Keratinocyte (primary cell): ENCODE measurements around the gene NUP205. TPM values are rescaled to one million over a fixed set of nuclear protein-coding genes. Genes with fewer than 3 reads are reported as not detected.

Source experiments
- DNase-seq: peaks from one replicate; pipeline ENCODE4 v3.0.0-alpha.2; 2011; ENCODE audit warnings: low read depth, missing footprints, low spot score
- FAIRE-seq: peaks from 2 replicates; lab custom pipeline; 2011; peaks lifted over from hg19 to GRCh38; lab: Jason Lieb, UNC
- H2AFZ ChIP-seq: 2 replicates; pipeline ENCODE4 v1.6.0; 2012; ENCODE audit warnings: low read length, control low read depth, inconsistent platforms; ENCODE audit not compliant: control insufficient read depth
- H3K27ac ChIP-seq: 2 replicates; pipeline ENCODE4 v1.5.1; 2011; ENCODE audit warnings: low read length; ENCODE audit not compliant: control insufficient read depth, insufficient read depth
- H3K27me3 ChIP-seq: 3 replicates; pipeline ENCODE4 v1.6.0; 2011; ENCODE audit warnings: low read length; ENCODE audit not compliant: control insufficient read depth, insufficient read depth; ENCODE audit errors: extremely low read depth
- H3K36me3 ChIP-seq, 2 experiments: 2 replicates in 1 of 2; 3 replicates in 1 of 2; pipeline ENCODE4 v1.5.1; 2011; ENCODE audit warnings: low read length in 2 of 2, mild to moderate bottlenecking in 1 of 2; ENCODE audit not compliant: control insufficient read depth in 2 of 2, insufficient read depth in 2 of 2; ENCODE audit errors: extremely low read depth in 1 of 2
- H3K4me1 ChIP-seq: 3 replicates; pipeline ENCODE4 v1.5.1; 2011; ENCODE audit warnings: low read length; ENCODE audit not compliant: control insufficient read depth, insufficient read depth; ENCODE audit errors: extremely low read depth
- H3K4me2 ChIP-seq: 3 replicates; pipeline ENCODE4 v1.6.0; 2011; ENCODE audit warnings: low read depth, low read length; ENCODE audit not compliant: control insufficient read depth, insufficient read depth; ENCODE audit errors: extremely low read depth
- H3K4me3 ChIP-seq, 3 experiments: fragments of 200-600 bp in 1 of 3; sonication (generic) in 1 of 3; 2 replicates in 2 of 3; 3 replicates in 1 of 3; pipeline ENCODE4 v1.5.1; 2011 to 2016; ENCODE audit warnings: low read length in 3 of 3, mild to moderate bottlenecking in 3 of 3, control low read depth in 2 of 3, inconsistent platforms in 1 of 3, low read depth in 1 of 3, mixed read lengths in 1 of 3, mixed run types in 1 of 3, moderate library complexity in 1 of 3; ENCODE audit not compliant: control insufficient read depth in 2 of 3, insufficient read depth in 2 of 3; ENCODE audit errors: extremely low read depth in 1 of 3
- H3K79me2 ChIP-seq: 2 replicates; pipeline ENCODE4 v1.6.0; 2012; ENCODE audit warnings: low read length; ENCODE audit not compliant: control insufficient read depth, insufficient read depth
- H3K9ac ChIP-seq: 3 replicates; pipeline ENCODE4 v1.6.0; 2011; ENCODE audit warnings: low read length; ENCODE audit not compliant: control insufficient read depth, insufficient read depth; ENCODE audit errors: extremely low read depth
- H3K9me1 ChIP-seq: 3 replicates; pipeline ENCODE4 v1.6.0; 2011; ENCODE audit warnings: low read length; ENCODE audit not compliant: control insufficient read depth, insufficient read depth; ENCODE audit errors: extremely low read depth
- H3K9me3 ChIP-seq: 2 replicates; pipeline ENCODE4 v1.5.1; 2012; ENCODE audit warnings: low read depth, low read length; ENCODE audit not compliant: control insufficient read depth
- H4K20me1 ChIP-seq: 3 replicates; pipeline ENCODE4 v1.6.0; 2011; ENCODE audit warnings: low read length; ENCODE audit not compliant: control insufficient read depth, insufficient read depth; ENCODE audit errors: extremely low read depth
- EZH2 ChIP-seq: IDR thresholded peaks from one replicate; pipeline ENCODE4 v1.6.1; 2012; ENCODE audit warnings: inconsistent platforms, mild to moderate bottlenecking, low read length, moderate library complexity
- dilution Hi-C: fragments of 300-500 bp; cut with MboI; formaldehyde crosslinking; loops from one replicate; pipeline ENCODE4 v1.7.0; 2020; ENCODE audit warnings: low sequenced_read_pairs; ENCODE audit not compliant: extremely low pct_ligation_motif_present
- polyA plus RNA-seq, 5 experiments: library from polyadenylated mRNA; depleted of rRNA in 3 of 5; stranded (reverse) in 3 of 5; stranded (forward) in 1 of 5; unstranded in 1 of 5; fragments of >200 nt; gene quantifications; 1 replicate in 1 of 5; 2 replicates in 3 of 5; 3 replicates in 1 of 5; pipeline versions ENCODE4 v1.2.1 to v1.2.3, GENCODE V29; 2011 to 2012; ENCODE audit warnings: missing spikeins in 2 of 5, low read depth in 1 of 5, low replicate concordance in 1 of 5
- TF ChIP-seq, protein P1 (sequence below), 3 experiments: IDR thresholded peaks in 1 of 3; conservative IDR thresholded peaks in 1 of 3; optimal IDR thresholded peaks in 1 of 3; 2 replicates in 2 of 3; 3 replicates in 1 of 3; pipeline versions ENCODE3 to v1.5.1; 2011; ENCODE audit warnings: low read length in 3 of 3, mild to moderate bottlenecking in 3 of 3, moderate library complexity in 2 of 3, control low read depth in 1 of 3, inconsistent platforms in 1 of 3; ENCODE audit not compliant: insufficient read depth in 2 of 3; ENCODE audit errors: extremely low read depth in 1 of 3

The NUP205 gene
- polyA plus RNA-seq, 1 donor (not counting 4 experiments of a cell fraction or from before 2014, with no cell fraction given): 74.6 TPM

- dilution Hi-C loops: no loop called here
- peaks cover 66% of the 10 kb centered on the region for H3K79me2 ChIP-seq
- H3K36me3 ChIP-seq: no peaks in the 10 kb centered on the region
- DNase-seq: no peak
- no peaks in the 10 kb centered on the region for H4K20me1 ChIP-seq
- peak overlapping the region in 1 of 3 experiments; percentile 33 for H3K4me3 ChIP-seq
- peak overlapping the region; percentile 93 for H3K4me2 ChIP-seq
- no peak for FAIRE-seq
- H3K9me3 ChIP-seq: no peaks in the 10 kb centered on the region
- TF ChIP-seq, protein P1, sequence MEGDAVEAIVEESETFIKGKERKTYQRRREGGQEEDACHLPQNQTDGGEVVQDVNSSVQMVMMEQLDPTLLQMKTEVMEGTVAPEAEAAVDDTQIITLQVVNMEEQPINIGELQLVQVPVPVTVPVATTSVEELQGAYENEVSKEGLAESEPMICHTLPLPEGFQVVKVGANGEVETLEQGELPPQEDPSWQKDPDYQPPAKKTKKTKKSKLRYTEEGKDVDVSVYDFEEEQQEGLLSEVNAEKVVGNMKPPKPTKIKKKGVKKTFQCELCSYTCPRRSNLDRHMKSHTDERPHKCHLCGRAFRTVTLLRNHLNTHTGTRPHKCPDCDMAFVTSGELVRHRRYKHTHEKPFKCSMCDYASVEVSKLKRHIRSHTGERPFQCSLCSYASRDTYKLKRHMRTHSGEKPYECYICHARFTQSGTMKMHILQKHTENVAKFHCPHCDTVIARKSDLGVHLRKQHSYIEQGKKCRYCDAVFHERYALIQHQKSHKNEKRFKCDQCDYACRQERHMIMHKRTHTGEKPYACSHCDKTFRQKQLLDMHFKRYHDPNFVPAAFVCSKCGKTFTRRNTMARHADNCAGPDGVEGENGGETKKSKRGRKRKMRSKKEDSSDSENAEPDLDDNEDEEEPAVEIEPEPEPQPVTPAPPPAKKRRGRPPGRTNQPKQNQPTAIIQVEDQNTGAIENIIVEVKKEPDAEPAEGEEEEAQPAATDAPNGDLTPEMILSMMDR (optimal IDR thresholded peaks at IDR 0.05 in 1 of 3, IDR thresholded peaks at IDR 0.05 in 1 of 3, conservative IDR thresholded peaks at IDR 0.05 in 1 of 3; ENCODE audit: extremely low read depth in 1 of 3, insufficient read depth in 2 of 3, low read length in 3 of 3): no peak
- TF ChIP-seq EZH2: no peak
- peak overlapping the region; percentile 60 for H3K27ac ChIP-seq
- no peak overlapping the region for H2AFZ ChIP-seq
- no peaks in the 10 kb centered on the region for H3K9me1 ChIP-seq
- peaks cover 22% of the 10 kb centered on the region for H3K4me1 ChIP-seq
- no peaks in the 10 kb centered on the region for H3K27me3 ChIP-seq
- H3K9ac ChIP-seq: peak overlapping the region; percentile 37
Observed at GRCh38 chr7:135664046-135664589, 106.4 kb downstream of the NUP205 start.

DNA sequence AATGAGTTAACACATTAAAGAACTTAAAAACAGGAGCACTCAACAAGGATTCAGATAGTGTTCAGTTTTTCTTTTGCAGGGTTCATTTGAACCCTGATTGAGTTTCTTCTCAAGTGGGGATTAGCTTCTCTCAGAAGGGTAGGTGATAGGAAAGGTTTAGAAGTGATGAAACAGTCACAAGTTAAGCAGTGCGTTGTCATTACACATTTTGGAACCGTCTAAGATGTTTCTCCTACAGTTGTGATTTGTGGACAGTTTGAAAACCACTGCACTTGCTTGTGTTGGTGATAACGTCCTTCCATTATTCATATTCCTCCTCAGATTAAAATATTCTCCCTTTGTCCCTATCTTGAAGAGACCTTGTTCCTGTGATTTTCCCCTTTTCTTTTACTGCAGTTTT is 107.3 kb downstream of the NUP205 start:
- FAIRE-seq: no peak
- dilution Hi-C loops: no loop called here

More for the DNA sequence above, 107.3 kb downstream of the NUP205 start:
- peak overlapping the region; percentile 17 for H3K4me2 ChIP-seq
- H3K4me1 ChIP-seq: peaks cover 30% of the 10 kb centered on the region
- no peak overlapping the region for H3K9ac ChIP-seq
- H3K9me1 ChIP-seq: no peaks in the 10 kb centered on the region
- H3K27me3 ChIP-seq: no peaks in the 10 kb centered on the region
- no peaks in the 10 kb centered on the region for H3K9me3 ChIP-seq
- TF ChIP-seq, protein P1 (optimal IDR thresholded peaks at IDR 0.05 in 1 of 3, IDR thresholded peaks at IDR 0.05 in 1 of 3, conservative IDR thresholded peaks at IDR 0.05 in 1 of 3; ENCODE audit: extremely low read depth in 1 of 3, insufficient read depth in 2 of 3, low read length in 3 of 3): no peak
- TF ChIP-seq EZH2: no peak
- no peak overlapping the region for H3K27ac ChIP-seq
- peaks cover 74% of the 10 kb centered on the region for H3K79me2 ChIP-seq
- no peaks in the 10 kb centered on the region for H3K36me3 ChIP-seq
- no peaks in the 10 kb centered on the region for H4K20me1 ChIP-seq
- DNase-seq: no peak
- H2AFZ ChIP-seq: no peak overlapping the region
- H3K4me3 ChIP-seq: no peak overlapping the region
